Activated B cell treated with CpG ODN at 0.5 μM for 24 hours (primary cell): ENCODE data around the gene NPDC1. TPM values are rescaled to one million over a fixed set of nuclear protein-coding genes. Genes with fewer than 3 reads are reported as not detected.

Source experiments
- ATAC-seq: fragments of 200-7000 bp; cut with Tn5 transposase; one replicate; pipeline ENCODE4 v1.10.0; 2021; ENCODE audit warnings: low read depth, mild to moderate bottlenecking, moderate library complexity
- CTCF ChIA-PET: fragments of 350-600 bp; sonication (Branson Sonifier 250); formaldehyde crosslinking; loops from one replicate; lab custom pipeline; 2021; ENCODE audit warnings: antibody characterized with exemption; lab: Charles Lee
- POLR2A ChIA-PET: fragments of 350-600 bp; sonication (Branson Sonifier 250); formaldehyde crosslinking; loops from one replicate; lab custom pipeline; 2021; ENCODE audit warnings: antibody characterized with exemption; lab: Charles Lee
- DNase-seq: peaks from one replicate; pipeline ENCODE4 v3.0.0; 2022
- H3K27ac Mint-ChIP-seq: one replicate; pipeline ENCODE4 v1.8.0; 2020; ENCODE audit warnings: mixed read lengths
- H3K27me3 Mint-ChIP-seq: one replicate; pipeline ENCODE4 v1.8.0; 2021; ENCODE audit warnings: mixed read lengths
- H3K36me3 Mint-ChIP-seq: one replicate; pipeline ENCODE4 v1.8.0; 2021; ENCODE audit warnings: low read depth, mixed read lengths
- H3K4me1 Mint-ChIP-seq: one replicate; pipeline ENCODE4 v1.8.0; 2021; ENCODE audit warnings: mixed read lengths
- H3K4me3 Mint-ChIP-seq: one replicate; pipeline ENCODE4 v1.8.0; 2020; ENCODE audit warnings: mild to moderate bottlenecking, mixed read lengths
- H3K9me3 Mint-ChIP-seq: one replicate; pipeline ENCODE4 v1.8.0; 2020; ENCODE audit warnings: mixed read lengths
- CTCF ChIP-seq: fragments of 200-600 bp; IDR thresholded peaks from one replicate; pipeline ENCODE4 v1.8.0; 2022; ENCODE audit warnings: antibody characterized with exemption, mild to moderate bottlenecking
- intact Hi-C: fragments of 100-400 bp; cut with micrococcal nuclease; formaldehyde crosslinking; loops from one replicate; pipeline ENCODE4 v1.15.1; 2024
- total RNA-seq: library from RNA; stranded (reverse); gene quantifications from 2 replicates; pipeline ENCODE4 v1.2.3, GENCODE V29; 2022

The NPDC1 gene
- total RNA-seq, 1 donor from 2014 or later = 0.18 TPM

DNA sequence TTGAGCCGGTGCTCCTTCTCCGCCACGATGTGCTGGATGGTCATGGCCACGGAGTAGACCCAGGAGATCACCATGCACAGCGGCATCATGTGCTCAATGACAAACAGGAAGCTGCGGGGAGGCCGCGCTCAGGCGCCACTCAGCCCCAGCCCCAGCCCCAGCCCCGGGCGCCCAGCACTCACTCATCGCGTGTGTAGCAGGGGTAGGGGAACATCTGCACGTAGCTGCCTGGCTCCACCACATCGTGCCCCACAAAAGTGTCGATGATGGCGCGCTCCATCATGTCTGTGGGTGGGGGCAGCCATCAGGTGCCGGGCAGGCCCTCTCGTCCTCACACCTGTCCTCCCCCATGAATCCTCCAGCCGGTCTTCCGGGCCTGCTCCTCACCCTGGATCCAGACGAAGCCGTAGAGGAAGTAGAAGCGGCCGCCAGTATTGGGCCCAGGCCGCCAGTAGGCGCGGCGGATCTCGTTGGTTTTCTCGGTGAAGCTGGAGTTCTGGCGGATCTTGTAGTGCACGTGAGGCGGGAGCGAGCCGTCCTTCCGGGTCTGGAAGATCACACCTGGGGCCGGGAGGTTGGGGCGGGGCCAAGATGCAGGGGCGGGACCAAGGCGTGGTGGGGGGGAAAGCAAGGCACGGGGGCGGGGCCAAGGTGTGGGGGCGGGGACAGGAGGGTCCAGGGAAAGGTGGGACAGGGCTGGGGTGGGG, 28.0 kb downstream of the NPDC1 start:
- TF ChIP-seq CTCF = no peak
- intact Hi-C loops = no loop called here
- no peak for ATAC-seq
- Mint-ChIP-seq H3K36me3 (peaks cover 6% of the 10 kb centered on the region), H3K27ac (no peak overlapping the region), H3K4me3 (no peak overlapping the region), H3K4me1 (peaks cover 1% of the 10 kb centered on the region), H3K9me3 (no peaks in the 10 kb centered on the region), H3K27me3 (no peaks in the 10 kb centered on the region)
- DNase-seq = no peak
- ChIA-PET POLR2A (no interaction called here), CTCF (no interaction called here)

DNA sequence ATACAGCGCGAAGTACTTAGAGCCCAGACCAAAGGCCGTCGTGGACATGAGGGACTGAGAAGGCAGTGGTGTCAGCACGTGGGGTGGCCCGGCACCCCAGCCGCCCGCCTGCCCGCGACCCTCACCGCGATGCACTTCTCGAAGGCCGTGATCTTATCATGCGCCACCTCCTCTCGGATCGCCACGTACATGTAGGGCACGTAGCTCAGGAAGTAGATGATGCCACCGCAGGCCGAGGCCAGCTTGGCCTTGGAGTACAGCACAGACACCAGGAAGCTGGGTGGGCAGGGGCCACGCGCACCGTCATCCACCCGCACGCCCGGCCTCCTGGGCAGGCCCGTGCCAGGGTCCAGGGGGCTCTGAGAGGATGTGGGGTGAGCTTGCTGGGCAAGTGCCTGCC, 28.9 kb downstream of the NPDC1 start:
- no peak overlapping the region for H3K27ac Mint-ChIP-seq
- peaks cover under 1% of the 10 kb centered on the region for H3K4me1 Mint-ChIP-seq
- ATAC-seq (no peak), DNase-seq (no peak)
- no peaks in the 10 kb centered on the region for H3K9me3 Mint-ChIP-seq
- intact Hi-C loops = no loop called here
- H3K36me3 Mint-ChIP-seq = peaks cover 8% of the 10 kb centered on the region
- no peaks in the 10 kb centered on the region for H3K27me3 Mint-ChIP-seq
- TF ChIP-seq CTCF = no peak
- ChIA-PET CTCF (no interaction called here), POLR2A (no interaction called here)
- H3K4me3 Mint-ChIP-seq = no peak overlapping the region

DNA sequence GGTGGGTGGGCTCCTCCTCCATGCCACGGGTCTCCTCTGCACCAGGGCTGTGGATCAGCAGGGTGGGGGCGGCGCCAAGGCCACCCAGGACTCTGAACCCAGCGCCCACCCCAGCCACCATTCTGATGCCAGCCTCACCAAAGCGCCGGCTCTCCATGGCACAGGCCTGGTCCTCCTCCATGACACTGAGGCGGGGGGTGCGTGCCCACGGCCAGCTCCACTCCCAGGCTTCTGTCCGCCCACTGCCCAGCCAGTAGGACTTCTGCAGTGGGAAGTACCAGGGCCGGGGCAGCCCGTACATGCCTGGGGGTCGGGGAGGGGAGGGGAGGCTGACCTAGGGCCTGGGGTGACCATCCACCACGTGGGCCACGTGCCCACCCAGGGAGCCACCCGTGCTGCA, 29.5 kb downstream of the NPDC1 start:
- H3K27ac Mint-ChIP-seq = no peak overlapping the region
- ChIA-PET POLR2A (no interaction called here), CTCF (no interaction called here)
- H3K36me3 Mint-ChIP-seq = peaks cover 9% of the 10 kb centered on the region
- no peaks in the 10 kb centered on the region for H3K4me1 Mint-ChIP-seq
- no peak for TF ChIP-seq CTCF
- DNase-seq = no peak
- no peaks in the 10 kb centered on the region for H3K9me3 Mint-ChIP-seq
- ATAC-seq = no peak
- no peak overlapping the region for H3K4me3 Mint-ChIP-seq
- H3K27me3 Mint-ChIP-seq = no peaks in the 10 kb centered on the region
- intact Hi-C loops = no loop called here

DNA sequence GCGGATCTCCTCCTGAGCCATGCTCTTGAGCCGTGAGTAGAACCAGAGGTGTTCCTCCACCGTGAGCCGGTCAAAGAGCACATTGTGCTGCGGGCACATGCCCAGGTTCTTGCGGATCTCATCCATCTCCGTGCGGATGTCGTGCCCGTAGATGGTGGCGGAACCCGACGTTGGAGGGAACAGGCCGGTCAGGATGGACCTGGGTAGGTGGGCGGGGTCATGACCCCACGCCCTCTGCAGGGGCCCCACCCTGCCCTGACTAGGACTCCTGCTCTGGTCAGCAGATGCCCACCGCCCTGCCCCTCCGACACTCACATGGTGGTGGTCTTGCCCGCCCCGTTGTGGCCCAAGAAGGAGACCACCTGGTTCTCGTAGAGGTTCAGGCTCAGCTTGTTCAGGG, 30.0 kb downstream of the NPDC1 start:
- DNase-seq (no peak), ATAC-seq (no peak)
- H3K27me3 Mint-ChIP-seq = no peaks in the 10 kb centered on the region
- intact Hi-C loops = no loop called here
- H3K9me3 Mint-ChIP-seq = no peaks in the 10 kb centered on the region
- H3K4me3 Mint-ChIP-seq = no peak overlapping the region
- ChIA-PET CTCF (no interaction called here), POLR2A (no interaction called here)
- H3K36me3 Mint-ChIP-seq = peaks cover 9% of the 10 kb centered on the region
- H3K27ac Mint-ChIP-seq = no peak overlapping the region
- H3K4me1 Mint-ChIP-seq = no peaks in the 10 kb centered on the region
- no peak for TF ChIP-seq CTCF

- DNase-seq (no peak), ATAC-seq (no peak)
- Mint-ChIP-seq H3K36me3 (peaks cover 9% of the 10 kb centered on the region), H3K4me1 (no peaks in the 10 kb centered on the region), H3K27me3 (no peaks in the 10 kb centered on the region), H3K9me3 (no peaks in the 10 kb centered on the region), H3K27ac (no peak overlapping the region), H3K4me3 (no peak overlapping the region)
- TF ChIP-seq CTCF = no peak
- ChIA-PET POLR2A (no interaction called here), CTCF (no interaction called here)
- intact Hi-C loops = no loop called here
Measured at GRCh38 chr9:137015540-137015930, 30.4 kb downstream of the NPDC1 start.
